Stimulated activated CD8-positive, alpha-beta memory T cell treated with anti-CD3 and anti-CD28 coated beads, Interleukin-12 subunit alpha, Interleukin-12 subunit beta, amount 100 ng/mL, for 24 hours (primary cell): ENCODE data around the gene PMIS2.
"Not testable (repeated sequence)": the region's sequence is repeated elsewhere in the genome, so short reads cannot be mapped to it uniquely, and the experiment has no call there.

Source experiments
- DNase-seq: peaks from one replicate; pipeline ENCODE4 v3.0.0-alpha.2; 2020; ENCODE audit errors: extremely low read depth

The PMIS2 gene

DNA sequence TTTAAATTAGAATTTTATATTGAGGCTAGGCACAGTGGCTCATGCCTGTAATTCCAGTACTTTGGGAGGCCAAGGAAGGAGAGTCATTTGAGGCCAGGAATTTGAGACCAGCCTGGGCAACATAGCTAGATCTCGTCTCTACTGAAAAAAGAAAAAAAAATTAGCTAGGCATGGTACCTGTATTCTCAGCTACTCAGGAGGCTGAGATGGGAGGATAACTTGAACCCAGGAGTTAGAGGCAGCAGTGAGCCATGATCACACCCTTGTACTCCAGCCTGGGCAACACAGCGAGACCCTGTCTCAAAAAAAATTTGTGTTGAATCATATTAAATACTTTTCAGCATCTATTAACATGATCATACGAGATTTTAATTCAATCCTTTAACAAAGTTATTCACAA lies 4.9 kb downstream of the PMIS2 start:
- no peak for DNase-seq

- no peak for DNase-seq
These were observed 6.3 kb downstream of the PMIS2 start for GRCh38 chr19:35592226-35592625.

DNA sequence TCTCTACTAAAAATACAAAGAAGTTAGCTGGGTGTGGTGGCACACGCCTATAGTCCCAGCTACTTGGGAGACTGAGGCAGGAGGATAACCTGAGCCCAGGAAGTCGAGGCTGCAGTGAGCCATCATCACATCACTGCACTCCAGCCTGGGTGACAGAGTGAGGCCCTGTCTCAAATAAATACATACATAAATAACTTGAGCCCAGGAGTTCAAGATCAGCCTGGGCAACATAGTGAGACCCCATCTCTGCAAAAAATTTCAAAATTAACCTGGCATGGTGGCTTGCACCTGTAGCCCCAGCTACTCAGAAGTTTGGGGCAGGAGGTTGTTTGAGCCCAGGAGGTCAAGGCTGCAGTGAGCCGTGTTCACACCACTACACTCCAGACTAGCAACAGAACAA lies 9.1 kb downstream of the PMIS2 start:
- not testable (repeated sequence) for DNase-seq

DNA sequence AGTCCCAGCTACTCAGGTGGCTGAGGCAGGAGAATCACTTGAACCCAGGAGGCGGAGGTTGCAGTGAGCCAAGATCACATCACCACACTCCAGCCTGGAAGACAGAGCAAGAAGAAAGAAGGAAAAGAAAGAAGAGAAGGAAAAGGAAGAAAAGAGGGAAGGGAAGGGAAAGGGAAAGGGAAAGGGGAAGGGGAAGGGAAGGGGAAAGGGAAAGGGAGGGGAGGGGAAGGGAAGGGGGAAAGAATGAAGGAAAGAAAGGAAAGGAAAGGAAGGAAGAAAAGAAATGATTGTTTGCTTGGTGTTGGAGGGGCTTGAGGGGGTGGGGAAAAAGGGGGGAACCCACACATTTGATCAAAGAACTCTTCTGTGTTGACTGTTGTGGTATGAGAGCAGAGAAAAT lies 10.0 kb downstream of the PMIS2 start:
- DNase-seq, result no peak

- no peak for DNase-seq
These were observed 10.5 kb downstream of the PMIS2 start for GRCh38 chr19:35596366-35596999.

DNA sequence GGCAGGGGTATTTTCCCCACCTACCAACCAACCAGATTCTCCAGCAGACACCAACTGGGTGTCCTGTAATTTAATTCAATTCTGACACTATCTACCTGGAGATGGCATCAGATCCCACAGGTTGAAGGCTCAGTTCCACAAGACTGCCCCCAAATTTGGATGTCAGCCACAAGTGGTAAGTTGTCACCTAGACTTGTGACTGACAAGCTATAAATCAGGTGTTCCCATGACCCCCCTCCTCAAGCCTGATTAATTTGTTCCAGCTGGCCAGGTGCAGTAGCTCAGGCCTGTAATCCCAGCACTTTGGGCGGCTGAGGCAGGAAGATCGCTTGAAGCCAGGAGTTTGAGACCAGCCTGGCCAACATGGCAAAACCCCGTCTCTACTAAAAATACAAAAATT lies 16.0 kb downstream of the PMIS2 start:
- no peak for DNase-seq

GRCh38 chr19:35604436-35604835 lies 18.5 kb downstream of the PMIS2 start:
- DNase-seq, result not testable (repeated sequence)

- DNase-seq, result not testable (repeated sequence)
These were observed 21.2 kb downstream of the PMIS2 start for GRCh38 chr19:35607170-35607569.

GRCh38 chr19:35607661-35608060 lies 21.7 kb downstream of the PMIS2 start:
- DNase-seq, result no peak

DNA sequence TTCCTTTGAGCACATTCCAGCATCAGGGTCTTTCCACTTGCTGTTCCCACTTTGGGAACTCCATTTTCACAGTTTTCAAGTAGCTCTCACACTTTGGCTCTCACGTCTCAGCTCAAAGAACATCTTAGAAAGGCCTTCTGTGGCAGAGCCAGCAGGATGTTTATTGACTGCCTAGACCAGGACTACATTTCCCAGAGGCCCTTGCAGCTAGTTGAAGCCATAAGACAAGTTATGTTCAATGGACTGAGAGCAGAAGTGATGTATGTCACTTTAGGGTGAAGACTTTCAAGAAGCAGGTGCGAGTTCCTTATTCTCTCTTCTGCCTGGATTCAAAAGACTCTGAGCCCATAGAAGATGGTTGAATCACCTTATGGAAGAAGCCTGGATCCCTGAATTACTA lies 22.3 kb downstream of the PMIS2 start:
- DNase-seq, result no peak

DNA sequence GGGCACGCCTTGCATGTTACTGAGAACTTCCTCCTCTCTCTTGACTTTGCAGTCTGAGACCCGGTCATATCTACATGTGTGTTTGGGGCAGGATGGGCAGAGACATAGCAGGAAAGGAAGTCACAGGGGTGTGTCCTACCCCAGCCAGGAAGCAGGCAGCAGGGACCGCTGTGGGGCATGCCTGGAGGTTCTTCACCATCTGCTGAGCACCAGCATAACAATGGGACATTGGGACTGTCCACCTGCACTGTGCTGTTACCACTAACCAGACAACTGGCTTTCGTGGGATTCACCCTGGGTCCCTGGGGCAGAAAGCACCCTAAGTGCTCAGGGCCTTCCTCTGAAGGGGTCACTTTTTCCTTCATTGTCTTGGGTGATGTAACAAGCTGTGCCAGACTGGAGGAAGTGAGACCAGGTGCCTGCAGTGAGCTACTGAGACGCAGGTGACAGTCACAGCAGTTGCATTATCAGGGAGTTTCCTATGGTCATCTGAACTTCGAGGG lies 23.9 kb downstream of the PMIS2 start:
- DNase-seq, result no peak

DNA sequence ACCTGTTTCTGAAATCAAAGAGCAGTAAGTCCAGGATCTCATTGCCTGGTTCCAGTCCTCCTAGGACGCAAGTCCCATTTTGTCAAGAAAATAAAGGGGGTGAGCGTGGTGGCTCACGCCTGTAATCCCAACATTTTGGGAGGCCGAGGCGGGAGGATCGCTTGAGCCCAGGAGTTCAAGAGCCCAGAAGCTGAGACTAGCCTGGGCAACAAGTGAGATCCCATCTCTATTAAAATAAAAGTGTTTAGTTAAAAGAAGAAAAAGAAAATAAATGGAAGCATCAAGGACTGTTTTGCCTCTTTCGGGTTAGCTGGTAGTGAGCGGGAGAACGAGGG lies 26.2 kb downstream of the PMIS2 start:
- DNase-seq, result no peak

GRCh38 chr19:35612559-35613321 lies 26.8 kb downstream of the PMIS2 start, which contains the start of gene HAUS5:
Gene HAUS5 (plus strand): TSS chr19:35612735. CDS start chr19:35612795, 60 bp downstream.
- DNase-seq, result peak; percentile 80

DNA sequence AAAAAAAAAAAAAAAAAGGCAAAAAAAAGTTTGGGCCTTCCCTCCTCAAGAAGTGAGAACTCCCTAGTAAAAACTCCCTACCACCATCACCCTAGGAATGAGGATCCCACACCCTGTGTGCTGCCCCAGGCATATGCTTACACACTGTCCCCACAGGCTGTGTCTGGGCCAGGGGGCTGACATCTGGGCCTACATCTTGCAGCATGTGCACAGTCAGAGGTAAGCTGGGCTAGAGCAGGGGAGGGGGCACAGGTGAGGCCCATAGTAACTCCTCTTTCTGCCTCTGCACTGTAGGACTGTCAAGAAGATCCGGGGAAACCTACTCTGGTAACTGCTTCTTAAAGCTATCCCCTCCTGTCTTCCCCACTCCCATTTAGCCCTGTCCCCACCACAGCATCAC lies 27.6 kb downstream of the PMIS2 start:
- no peak for DNase-seq

DNA sequence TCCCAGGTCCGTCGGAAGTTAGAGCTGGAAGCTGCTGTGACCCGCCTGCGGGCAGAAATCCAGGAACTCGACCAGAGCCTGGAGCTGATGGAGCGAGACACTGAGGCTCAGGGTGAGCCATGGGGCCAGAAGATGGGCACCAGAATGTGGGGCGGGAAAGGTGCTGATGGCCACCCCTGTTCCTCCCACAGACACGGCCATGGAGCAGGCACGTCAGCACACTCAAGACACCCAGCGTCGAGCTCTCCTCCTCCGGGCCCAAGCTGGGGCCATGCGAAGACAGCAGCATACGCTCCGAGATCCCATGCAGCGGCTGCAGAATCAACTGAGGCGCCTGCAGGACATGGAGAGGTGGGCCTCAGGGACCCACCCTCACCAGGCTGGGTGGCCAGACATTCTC lies 29.1 kb downstream of the PMIS2 start:
- no peak for DNase-seq

DNA sequence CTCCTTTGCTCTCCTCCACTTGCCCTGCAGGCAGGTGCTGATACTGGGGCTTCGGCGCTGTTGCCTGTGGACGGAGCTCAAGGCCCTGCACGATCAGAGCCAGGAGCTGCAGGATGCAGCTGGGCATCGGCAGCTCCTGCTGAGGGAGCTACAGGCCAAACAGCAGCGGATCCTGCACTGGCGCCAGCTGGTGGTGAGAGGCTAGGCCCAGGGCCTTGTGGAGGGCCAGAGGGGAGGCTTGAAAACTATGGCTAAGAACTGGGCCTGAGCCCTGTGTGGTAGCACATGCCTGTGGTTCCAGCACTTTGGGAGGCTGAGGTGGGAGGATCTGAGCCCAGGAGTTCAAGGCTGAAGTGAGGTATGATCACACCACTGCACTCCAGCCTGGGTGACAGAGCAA lies 32.9 kb downstream of the PMIS2 start:
- no peak for DNase-seq

DNA sequence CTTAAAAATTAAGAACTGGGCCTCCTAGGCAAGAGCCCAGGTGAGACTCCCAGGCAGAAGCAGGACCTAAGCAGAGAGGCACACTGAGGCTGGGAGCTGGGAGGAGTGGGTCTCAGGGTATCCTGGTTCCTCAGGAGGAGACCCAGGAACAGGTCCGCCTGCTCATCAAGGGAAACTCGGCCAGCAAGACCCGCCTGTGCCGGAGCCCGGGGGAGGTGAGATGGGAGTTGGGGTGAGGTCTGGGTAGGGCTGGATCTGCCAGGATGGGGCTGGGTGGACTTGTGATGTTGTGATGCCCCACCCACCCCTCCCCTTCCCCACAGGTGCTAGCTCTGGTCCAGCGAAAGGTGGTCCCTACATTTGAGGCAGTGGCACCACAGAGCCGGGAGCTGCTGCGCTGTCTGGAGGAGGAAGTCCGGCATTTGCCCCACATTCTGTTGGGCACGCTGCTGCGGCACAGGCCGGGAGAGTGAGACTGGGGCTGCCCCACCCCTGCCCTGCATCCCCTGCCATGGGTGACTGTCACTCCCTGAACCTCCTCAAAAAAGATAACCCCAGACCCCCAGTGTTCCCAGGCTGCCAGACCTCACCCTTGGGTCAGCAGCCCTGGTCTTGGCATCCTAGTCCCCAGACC lies 33.4 kb downstream of the PMIS2 start:
- no peak for DNase-seq

DNA sequence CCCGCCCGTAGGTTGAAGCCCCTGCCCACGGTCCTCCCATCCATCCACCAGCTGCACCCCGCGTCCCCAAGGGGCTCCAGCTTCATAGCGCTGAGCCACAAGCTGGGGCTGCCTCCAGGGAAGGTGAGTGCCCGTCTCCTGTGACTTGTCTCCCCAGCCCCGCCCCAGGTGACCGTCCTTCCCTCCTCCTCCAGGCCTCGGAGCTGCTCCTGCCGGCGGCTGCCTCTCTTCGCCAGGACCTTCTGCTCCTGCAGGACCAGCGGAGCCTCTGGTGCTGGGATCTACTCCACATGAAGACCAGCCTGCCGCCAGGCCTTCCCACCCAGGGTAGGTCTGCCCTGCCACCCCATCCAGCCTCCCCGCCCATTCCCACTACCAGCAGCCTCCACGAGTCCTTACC lies 34.0 kb downstream of the PMIS2 start:
- DNase-seq, result no peak

GRCh38 chr19:35621708-35622107 lies 35.7 kb downstream of the PMIS2 start:
- no peak for DNase-seq

DNA sequence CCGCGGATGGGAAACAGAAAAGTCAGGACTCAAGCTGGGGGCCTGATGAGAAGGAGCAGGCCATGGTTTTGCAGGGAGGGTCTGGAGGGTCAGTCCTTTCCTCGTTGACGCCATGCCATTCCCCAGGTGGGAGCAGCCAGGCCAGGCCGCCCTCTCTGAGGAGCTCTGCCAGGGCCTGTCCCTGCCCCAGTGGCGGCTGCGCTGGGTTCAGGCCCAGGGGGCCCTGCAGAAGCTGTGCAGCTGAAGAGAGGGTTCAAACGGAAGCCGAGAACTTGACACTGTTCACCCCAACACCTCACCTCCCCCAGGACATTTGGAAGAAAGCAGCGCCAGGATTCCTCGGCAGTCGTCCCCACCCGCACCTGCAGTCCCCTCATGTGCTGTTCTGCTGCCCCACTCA lies 36.8 kb downstream of the PMIS2 start:
- no peak for DNase-seq

GRCh38 chr19:35623327-35624010 lies 37.5 kb downstream of the PMIS2 start:
- DNase-seq, result no peak

DNA sequence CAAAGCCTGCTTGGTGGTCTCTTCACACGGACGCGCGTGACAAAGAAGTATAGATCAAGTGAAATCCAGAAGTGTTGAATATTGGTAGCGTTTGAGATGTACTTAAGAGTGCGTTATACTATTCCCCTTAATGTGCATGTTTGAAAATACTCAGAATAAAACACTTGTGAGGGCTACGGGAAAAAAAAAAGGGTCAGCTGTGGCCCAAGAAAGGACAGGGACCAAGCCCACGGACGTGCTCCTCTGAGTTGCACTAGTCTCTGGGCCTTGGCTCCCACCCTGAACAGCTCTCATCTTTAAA lies 42.2 kb downstream of the PMIS2 start:
- no peak for DNase-seq
